Measurements from ENCODE around the gene SMIM36.

GRCh38 chr17:55479903-55480302, 31.3 kb downstream of the SMIM36 start:
- TF ChIP-seq CTCF (IDR thresholded peaks at IDR 0.05) = no peak
- TF ChIP-seq POLR2A (IDR thresholded peaks at IDR 0.05) = no peak
